BE2C (cell line): ENCODE results near the gene CDC7.

Source experiments
- DNase-seq: peaks from one replicate; pipeline ENCODE4 v3.0.0-alpha.2; 2020
- H3K27me3 ChIP-seq: fragments of 250-450 bp; sonication (Bioruptor Pico); 2 replicates; pipeline ENCODE4 v1.5.1; 2020; ENCODE audit warnings: mild to moderate bottlenecking
- H3K36me3 ChIP-seq: fragments of 250-450 bp; sonication (Bioruptor Pico); 2 replicates; pipeline ENCODE4 v1.5.1; 2020; ENCODE audit warnings: mild to moderate bottlenecking
- H3K4me1 ChIP-seq: fragments of 250-450 bp; sonication (Bioruptor Pico); 2 replicates; pipeline ENCODE4 v1.5.1; 2020
- H3K4me3 ChIP-seq: 2 replicates; pipeline ENCODE4 v1.5.1; 2011; ENCODE audit warnings: low read depth, low read length
- H3K9me3 ChIP-seq: fragments of 250-450 bp; sonication (Bioruptor Pico); 2 replicates; pipeline ENCODE4 v1.5.1; 2020
- TF ChIP-seq, protein P1 (sequence below): IDR thresholded peaks from 2 replicates; pipeline ENCODE4 v1.5.1; 2012; ENCODE audit warnings: mild to moderate bottlenecking, low read depth, low read length

CDC7 gene

DNA sequence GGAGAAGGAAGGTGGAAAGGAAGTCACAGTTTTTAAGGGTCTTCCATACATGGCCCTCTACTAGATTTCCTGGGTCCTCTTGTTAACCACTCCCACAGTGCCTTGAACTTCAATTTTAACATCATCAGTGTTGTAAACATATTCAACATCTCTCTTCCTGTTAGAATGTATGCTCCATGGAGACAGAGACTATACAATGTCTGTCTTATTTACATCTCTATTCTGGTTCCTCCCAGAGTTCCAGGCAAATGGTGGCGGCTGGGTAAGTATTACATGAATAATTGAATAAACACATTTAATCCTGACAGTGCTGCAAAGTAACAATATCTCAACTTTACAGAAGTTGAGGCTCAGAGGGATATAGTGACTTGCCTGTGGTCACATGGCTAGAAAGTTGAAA, 40.3 kb downstream of the CDC7 start:
- Histone ChIP-seq H3K4me1 (no peaks in the 10 kb centered on the region), H3K9me3 (no peaks in the 10 kb centered on the region), H3K27me3 (no peaks in the 10 kb centered on the region), H3K4me3 (no peak overlapping the region), H3K36me3 (no peaks in the 10 kb centered on the region)
- DNase-seq = no peak
- TF ChIP-seq, protein P1, sequence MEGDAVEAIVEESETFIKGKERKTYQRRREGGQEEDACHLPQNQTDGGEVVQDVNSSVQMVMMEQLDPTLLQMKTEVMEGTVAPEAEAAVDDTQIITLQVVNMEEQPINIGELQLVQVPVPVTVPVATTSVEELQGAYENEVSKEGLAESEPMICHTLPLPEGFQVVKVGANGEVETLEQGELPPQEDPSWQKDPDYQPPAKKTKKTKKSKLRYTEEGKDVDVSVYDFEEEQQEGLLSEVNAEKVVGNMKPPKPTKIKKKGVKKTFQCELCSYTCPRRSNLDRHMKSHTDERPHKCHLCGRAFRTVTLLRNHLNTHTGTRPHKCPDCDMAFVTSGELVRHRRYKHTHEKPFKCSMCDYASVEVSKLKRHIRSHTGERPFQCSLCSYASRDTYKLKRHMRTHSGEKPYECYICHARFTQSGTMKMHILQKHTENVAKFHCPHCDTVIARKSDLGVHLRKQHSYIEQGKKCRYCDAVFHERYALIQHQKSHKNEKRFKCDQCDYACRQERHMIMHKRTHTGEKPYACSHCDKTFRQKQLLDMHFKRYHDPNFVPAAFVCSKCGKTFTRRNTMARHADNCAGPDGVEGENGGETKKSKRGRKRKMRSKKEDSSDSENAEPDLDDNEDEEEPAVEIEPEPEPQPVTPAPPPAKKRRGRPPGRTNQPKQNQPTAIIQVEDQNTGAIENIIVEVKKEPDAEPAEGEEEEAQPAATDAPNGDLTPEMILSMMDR = no peak

GRCh38 chr1:91541918-91542533, 41.4 kb downstream of the CDC7 start:
- TF ChIP-seq, protein P1 = no peak
- Histone ChIP-seq H3K4me1 (no peaks in the 10 kb centered on the region), H3K36me3 (no peaks in the 10 kb centered on the region), H3K4me3 (no peak overlapping the region), H3K27me3 (no peaks in the 10 kb centered on the region), H3K9me3 (no peaks in the 10 kb centered on the region)
- DNase-seq = no peak

GRCh38 chr1:91545506-91546300, 45.1 kb downstream of the CDC7 start:
- Histone ChIP-seq H3K36me3 (no peaks in the 10 kb centered on the region), H3K4me1 (no peaks in the 10 kb centered on the region), H3K27me3 (no peaks in the 10 kb centered on the region), H3K9me3 (no peaks in the 10 kb centered on the region), H3K4me3 (no peak overlapping the region)
- no peak for DNase-seq
- TF ChIP-seq, protein P1 = no peak

GRCh38 chr1:91546301-91546581, 45.6 kb downstream of the CDC7 start:
- Histone ChIP-seq H3K4me1 (no peaks in the 10 kb centered on the region), H3K9me3 (no peaks in the 10 kb centered on the region), H3K4me3 (no peak overlapping the region), H3K36me3 (no peaks in the 10 kb centered on the region), H3K27me3 (no peaks in the 10 kb centered on the region)
- TF ChIP-seq, protein P1 = no peak
- no peak for DNase-seq

GRCh38 chr1:91546876-91547275, 46.2 kb downstream of the CDC7 start:
- H3K36me3 ChIP-seq = no peaks in the 10 kb centered on the region
- no peaks in the 10 kb centered on the region for H3K9me3 ChIP-seq
- H3K27me3 ChIP-seq = no peaks in the 10 kb centered on the region
- H3K4me1 ChIP-seq = no peaks in the 10 kb centered on the region
- TF ChIP-seq, protein P1 = no peak
- no peak overlapping the region for H3K4me3 ChIP-seq
- DNase-seq = no peak

DNA sequence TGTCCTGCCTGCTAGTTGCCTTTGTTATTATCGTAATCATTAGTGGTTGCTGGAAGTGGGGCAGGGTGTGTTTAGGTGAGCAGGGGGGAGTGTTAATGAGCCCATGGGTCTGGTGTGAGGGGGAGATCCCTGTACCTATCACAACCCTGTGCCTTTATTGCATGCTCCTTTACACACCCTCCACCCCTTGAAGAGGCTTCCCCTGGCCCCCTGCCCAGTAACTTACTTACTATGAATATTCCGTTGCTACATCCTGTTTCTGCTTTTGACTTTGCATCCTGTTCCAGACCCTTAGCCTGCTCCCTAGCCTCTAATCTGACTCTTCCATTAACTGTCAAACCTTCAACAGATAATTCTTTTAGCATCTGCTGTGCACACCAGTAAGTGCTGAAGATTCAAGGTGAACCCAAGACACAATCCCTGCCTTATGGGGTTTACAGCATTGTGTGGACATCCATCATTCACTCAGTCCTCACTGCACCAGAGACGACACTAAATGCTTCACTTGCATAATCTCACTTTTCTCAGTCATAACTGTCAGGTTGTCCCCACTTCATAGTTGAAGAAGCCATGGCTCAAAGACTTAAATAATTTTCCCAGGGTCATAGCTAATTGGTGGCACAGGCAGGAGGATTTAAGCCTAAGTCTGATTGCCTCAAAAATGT, 47.9 kb downstream of the CDC7 start:
- H3K9me3 ChIP-seq = no peaks in the 10 kb centered on the region
- no peaks in the 10 kb centered on the region for H3K36me3 ChIP-seq
- H3K27me3 ChIP-seq = no peaks in the 10 kb centered on the region
- DNase-seq = no peak
- H3K4me3 ChIP-seq = no peak overlapping the region
- TF ChIP-seq, protein P1 = no peak
- H3K4me1 ChIP-seq = no peaks in the 10 kb centered on the region
